ENCODE results near the gene TMEM135.

TMEM135 gene

DNA sequence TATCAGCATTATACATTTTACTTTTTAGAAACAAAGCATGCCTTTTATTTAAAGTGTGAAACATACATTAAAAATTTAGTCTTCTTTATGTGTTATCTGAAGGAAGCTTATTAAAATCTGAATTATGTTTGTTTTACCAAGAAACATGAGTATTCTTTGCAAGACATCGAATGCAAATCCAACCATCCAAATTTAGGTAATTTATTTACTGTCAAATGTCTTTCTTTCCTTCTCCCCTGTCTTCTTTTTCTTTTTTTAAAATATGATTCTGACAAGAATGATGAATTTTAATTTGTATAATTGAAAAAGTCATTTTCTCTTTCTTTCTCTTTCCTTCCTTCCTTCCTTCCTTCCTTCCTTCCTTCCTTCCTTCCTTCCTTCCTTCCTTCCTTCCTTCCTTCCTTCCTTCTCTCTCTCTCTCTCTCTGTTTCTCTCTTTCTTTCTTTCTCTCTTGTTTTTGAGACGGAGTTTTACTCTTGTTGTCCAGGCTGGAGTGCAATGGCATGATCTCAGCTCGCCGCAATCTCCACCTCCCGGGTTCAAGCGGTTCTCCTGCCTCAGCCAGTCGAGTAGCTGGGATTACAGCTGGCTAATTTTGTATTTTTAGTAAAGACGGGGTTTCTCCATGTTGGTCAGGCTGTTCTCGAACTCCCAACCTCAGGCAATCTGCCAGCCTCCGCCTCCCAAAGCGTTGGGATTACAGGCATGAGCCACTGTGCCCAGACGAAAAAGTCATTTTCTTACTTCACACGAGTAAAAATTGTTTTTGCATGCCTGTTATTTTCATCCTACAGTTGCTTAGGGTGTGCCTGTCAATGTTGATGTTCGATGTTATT is 157.5 kb downstream of the TMEM135 start:
- TF ChIP-seq POLR2A (IDR thresholded peaks at IDR 0.05; ENCODE audit: low read depth, low read length) = no peak
- DNase-seq (ENCODE audit: insufficient read length, low spot score) (no peak), FAIRE-seq (no peak)

DNA sequence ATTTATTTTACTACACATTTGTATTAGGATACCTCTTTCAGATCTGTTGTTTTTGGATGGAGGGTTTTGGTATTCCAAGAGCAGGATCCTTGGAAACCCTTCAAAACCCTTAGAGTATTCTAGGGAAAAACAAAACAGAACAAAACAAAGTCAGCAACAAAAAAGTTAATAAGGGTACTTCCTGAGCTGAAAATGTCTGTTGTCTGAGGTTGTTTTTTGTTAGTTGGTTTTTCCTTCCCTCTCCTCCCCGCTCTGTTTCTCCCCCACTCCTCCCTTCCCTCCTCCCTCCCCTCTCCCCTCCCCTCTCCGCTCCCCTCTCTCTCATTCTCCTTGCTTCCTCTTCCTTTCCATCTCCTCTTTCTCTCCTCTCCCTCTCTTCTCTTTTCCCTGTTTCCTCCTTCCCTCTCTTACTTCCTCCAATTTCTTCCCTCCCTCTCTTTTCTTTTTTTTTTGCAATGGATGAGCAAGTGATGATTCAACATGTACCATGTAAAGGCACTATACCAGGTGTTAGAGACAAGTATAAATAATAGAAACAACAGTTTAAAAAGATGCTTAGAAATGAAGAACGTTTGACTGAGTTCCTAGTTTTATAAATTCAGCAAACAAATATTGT is 160.6 kb downstream of the TMEM135 start:
- FAIRE-seq (no peak), DNase-seq (ENCODE audit: insufficient read length, low spot score) (no peak)
- TF ChIP-seq POLR2A (IDR thresholded peaks at IDR 0.05; ENCODE audit: low read depth, low read length) = no peak

DNA sequence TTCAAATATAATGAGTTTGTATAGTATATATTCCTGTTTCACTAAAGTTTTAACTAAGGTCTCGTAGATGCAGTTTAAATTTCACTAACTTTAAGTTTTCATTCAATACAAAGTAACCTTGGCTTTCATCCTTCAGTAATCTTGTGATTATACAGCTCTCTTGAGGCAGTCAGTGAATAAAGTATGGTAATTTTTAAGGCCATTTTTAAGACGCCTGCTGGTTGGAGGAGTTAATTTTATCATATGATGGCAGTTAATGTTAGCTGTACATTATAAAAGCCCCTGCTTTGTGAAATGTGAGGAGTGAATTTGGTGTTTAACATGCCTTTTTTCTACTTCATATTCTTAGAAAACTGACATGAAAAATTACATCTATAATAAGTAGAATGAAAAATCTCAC is 163.6 kb downstream of the TMEM135 start:
- no peak for FAIRE-seq
- TF ChIP-seq POLR2A (IDR thresholded peaks at IDR 0.05; ENCODE audit: low read depth, low read length) = no peak
- DNase-seq (ENCODE audit: insufficient read length, low spot score) = no peak

DNA sequence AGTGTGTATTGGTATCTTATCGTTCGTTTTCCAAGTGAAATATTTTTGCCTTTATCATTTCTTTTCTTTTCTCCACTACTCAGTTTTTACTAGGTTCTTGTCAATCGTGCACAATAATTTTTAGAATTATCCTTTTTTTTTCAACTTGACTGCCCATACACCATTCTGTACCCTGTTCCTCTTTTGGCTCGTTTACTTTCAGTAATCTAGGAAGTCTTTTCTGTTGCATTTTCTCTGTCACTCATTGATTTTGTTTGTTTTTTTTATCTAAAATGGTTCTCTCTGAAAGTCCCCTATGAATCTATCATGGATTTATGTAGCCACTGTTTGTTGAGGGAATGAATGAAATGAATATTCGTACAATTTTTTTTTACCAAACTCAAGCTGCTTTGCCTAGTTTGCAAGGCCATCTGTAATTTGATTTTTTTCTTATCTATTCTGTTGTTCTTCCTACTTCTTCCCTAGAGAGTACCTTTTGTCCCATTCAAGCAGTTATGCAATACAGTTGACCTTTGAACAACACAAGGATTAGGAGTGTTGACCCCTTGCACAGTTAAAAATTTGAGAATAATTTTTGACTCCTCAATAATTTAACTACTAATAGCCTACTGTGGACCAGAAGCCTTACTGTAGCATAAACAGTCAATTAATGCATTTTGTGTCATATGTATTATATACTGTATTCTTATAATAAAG is 166.3 kb downstream of the TMEM135 start:
- DNase-seq (ENCODE audit: insufficient read length, low spot score) = no peak
- no peak for FAIRE-seq
- no peak for TF ChIP-seq POLR2A (IDR thresholded peaks at IDR 0.05; ENCODE audit: low read depth, low read length)

DNA sequence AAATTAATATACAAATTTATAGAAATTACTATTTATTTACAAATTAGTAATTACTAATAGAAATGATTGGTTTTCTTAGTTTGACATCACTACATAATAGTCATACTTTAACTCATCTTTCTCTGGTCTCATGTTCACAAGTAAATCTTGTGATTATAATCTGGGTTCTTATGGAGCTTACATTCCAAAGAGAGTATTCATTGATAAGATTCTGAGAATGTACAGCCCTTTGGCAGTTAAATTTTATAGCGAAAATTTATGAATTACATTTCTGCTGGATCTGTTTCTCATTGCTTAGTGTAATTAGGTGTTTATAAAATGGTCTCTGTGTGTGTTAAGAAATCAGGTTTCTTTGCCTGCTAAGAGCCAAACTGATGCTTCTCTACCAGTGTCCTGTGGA is 175.2 kb downstream of the TMEM135 start:
- DNase-seq (ENCODE audit: insufficient read length, low spot score) (no peak), FAIRE-seq (no peak)
- no peak for TF ChIP-seq POLR2A (IDR thresholded peaks at IDR 0.05; ENCODE audit: low read depth, low read length)

DNA sequence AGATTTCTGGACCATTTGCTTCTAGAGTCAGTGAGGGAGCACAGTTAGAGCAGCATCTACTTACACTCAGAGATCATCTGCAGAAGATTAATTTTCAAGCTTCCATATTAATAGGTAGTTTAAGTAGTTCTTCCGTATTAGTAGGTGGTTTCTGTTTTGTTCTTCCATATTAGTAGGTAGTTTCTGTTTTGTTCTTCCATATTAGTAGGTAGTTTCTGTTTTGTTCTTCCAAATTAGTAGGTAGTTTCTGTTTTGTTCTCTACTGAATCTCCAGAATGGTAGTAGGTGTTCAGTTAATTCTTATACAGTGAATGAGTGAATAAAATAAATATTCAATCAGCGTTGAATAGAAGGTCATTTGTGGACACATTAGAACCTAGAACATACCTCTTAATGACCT is 175.7 kb downstream of the TMEM135 start:
- no peak for TF ChIP-seq POLR2A (IDR thresholded peaks at IDR 0.05; ENCODE audit: low read depth, low read length)
- DNase-seq (ENCODE audit: insufficient read length, low spot score) (no peak), FAIRE-seq (no peak)

DNA sequence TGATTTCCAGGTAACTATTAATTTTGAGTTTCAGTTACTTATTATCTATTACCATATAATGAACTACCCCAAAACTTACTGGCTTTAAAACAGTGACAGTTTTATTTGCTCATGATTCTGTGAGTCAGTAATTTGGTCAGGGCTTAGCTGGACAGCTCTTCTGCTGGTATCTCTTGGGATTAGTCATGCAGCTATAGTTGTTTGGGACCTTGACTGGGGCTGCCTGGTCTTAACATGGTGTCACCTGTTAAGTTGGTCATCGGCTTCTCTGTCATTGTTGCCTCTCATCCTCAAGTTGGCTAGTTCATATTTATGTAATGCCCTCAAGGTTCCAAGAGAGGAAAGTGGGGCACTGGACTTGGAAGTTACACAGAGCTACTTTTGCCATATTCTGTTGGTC is 177.5 kb downstream of the TMEM135 start:
- no peak for FAIRE-seq
- peak; percentile 5 for DNase-seq (ENCODE audit: insufficient read length, low spot score)
- no peak for TF ChIP-seq POLR2A (IDR thresholded peaks at IDR 0.05; ENCODE audit: low read depth, low read length)

DNA sequence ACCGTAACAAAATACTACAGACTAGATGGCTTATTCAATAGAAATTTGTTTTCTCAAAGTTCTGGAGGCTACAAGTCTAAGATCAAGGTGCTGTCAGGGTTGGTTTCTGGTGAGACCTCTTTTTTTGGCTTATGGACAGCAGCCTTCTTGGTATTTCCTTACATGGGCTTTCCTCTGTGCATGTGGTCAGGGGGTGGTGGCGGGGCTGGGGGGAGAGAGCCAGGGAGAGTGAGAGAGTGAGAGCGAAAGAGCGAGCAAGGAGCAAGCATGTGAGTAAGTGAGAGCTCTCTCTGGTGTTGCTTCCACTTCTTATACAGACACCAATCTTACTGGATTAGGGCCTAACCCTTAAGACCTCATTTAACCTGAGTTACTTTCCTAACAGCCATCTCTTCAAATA is 181.5 kb downstream of the TMEM135 start:
- no peak for TF ChIP-seq POLR2A (IDR thresholded peaks at IDR 0.05; ENCODE audit: low read depth, low read length)
- FAIRE-seq (no peak), DNase-seq (ENCODE audit: insufficient read length, low spot score) (no peak)

DNA sequence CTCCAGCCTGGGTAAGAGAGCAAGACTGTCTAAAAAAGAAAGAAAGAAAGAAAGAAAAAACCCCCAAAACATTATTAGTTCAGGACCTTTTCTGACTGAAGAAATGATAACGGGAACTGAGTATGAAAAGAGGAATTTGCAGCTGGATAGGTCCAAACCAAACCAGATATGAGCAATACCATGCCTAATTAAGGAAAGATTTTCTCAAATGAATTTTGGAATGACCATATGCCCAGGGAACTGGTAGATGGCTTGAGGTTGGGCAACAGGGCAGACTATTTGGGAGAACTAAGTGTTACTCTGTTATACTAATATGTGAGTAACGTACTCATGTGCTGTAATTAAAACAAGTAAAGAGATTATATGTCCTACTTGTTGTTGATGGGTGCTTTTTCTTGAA is 186.1 kb downstream of the TMEM135 start:
- no peak for DNase-seq (ENCODE audit: insufficient read length, low spot score)
- FAIRE-seq = no peak
- no peak for TF ChIP-seq POLR2A (IDR thresholded peaks at IDR 0.05; ENCODE audit: low read depth, low read length)

DNA sequence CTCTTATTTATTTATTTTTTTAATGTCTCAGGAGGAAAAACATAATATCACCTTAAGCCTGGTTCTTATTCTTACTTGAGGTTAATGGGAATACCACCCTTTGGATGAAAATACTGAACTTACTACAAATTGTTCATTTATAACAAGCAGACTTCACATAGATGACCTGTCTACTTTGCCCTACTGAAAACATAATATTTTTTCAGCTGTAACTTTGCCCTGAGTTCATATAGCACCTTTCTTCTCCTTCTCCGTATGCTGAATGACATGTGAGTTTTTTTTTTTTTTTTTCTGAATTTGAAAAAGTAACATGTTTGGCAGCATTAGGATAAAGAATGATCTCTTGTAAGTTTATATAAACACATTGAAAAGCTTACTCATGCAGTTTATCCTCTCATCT is 186.8 kb downstream of the TMEM135 start:
- TF ChIP-seq POLR2A (IDR thresholded peaks at IDR 0.05; ENCODE audit: low read depth, low read length) = no peak
- FAIRE-seq (no peak), DNase-seq (ENCODE audit: insufficient read length, low spot score) (no peak)

DNA sequence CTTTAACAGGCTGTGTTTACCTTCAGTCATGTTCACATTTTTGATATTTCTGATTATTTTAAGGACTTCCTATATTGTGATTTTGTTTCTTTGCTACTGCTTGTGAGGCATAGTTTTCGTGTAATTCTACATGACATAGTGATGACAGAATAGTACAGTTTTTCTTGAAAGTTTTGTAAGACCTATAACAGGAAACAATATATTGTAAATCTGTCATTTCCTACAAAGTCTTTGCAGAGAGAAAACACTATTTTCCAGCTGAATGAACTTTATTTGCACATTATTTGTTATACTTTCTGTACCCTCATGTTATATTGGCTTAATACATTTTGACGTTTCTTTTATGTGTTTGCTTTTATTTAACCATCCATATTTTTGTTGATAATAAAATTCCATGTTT is 191.1 kb downstream of the TMEM135 start:
- no peak for DNase-seq (ENCODE audit: insufficient read length, low spot score)
- FAIRE-seq = no peak

DNA sequence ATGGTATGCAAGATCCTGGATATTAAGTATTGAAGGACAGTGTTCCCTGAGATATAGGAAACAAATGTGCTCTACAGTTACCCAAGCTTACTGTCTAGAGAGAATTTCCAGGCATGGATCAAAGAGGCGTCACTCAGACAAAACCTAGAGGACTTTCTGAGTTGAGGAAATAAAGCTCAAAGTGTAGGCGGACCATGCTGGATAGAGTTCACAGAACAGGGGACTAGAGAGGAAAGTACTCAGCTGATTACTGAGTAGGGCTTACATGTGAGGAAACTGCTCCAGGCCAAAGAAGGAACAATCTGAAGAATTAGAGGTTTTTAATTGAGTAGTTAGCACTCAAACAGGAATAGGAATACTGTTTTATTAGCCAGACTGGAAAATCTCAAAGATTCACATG is 193.3 kb downstream of the TMEM135 start:
- FAIRE-seq (no peak), DNase-seq (ENCODE audit: insufficient read length, low spot score) (no peak)
- no peak for TF ChIP-seq POLR2A (IDR thresholded peaks at IDR 0.05; ENCODE audit: low read depth, low read length)

More for the DNA sequence above, 191.1 kb downstream of the TMEM135 start:
- TF ChIP-seq POLR2A (IDR thresholded peaks at IDR 0.05; ENCODE audit: low read depth, low read length) = no peak

DNA sequence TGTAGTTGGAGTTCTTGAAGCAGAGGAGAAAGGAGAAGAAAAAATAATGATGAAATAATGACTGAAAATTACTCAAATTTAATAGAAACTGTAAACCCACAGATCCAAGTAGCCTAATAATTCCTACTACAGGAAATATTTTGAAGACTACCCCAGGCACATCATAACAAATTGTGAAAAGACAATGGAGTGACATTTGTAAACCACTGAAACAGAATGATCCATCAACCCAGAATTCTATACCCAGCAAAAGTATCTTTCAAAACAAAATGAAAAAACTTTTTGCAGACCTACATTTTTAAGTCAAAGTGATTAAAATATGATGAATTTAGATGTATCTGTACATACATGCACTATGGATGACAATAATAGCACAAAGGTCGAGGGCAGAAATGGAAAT is 194.6 kb downstream of the TMEM135 start:
- TF ChIP-seq POLR2A (IDR thresholded peaks at IDR 0.05; ENCODE audit: low read depth, low read length) = no peak
- FAIRE-seq = no peak

DNA sequence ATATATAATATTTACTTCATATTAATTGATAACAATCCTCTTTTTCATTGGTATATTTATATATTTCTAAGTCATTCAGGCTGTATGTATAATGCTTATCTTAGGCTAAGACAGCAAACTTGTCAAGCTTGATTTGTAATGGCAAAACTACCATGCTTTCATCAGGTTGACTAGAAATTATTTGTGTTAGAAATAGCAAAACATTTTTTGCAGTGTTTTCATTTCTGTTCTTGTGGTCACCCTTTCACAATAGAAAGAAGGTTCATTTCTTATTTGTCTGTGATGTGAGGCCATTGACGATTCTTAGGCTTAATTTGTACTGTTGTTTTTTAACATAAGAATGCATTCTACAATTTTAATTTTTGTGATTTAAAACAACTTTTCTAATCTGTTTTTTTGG is 197.6 kb downstream of the TMEM135 start:
- FAIRE-seq (no peak), DNase-seq (ENCODE audit: insufficient read length, low spot score) (no peak)
- no peak for TF ChIP-seq POLR2A (IDR thresholded peaks at IDR 0.05; ENCODE audit: low read depth, low read length)

More for the DNA sequence above, 194.6 kb downstream of the TMEM135 start:
- DNase-seq (ENCODE audit: insufficient read length, low spot score) = no peak

Measured in H54 (cell line).